ENCODE results near the gene SYT1.

DNA sequence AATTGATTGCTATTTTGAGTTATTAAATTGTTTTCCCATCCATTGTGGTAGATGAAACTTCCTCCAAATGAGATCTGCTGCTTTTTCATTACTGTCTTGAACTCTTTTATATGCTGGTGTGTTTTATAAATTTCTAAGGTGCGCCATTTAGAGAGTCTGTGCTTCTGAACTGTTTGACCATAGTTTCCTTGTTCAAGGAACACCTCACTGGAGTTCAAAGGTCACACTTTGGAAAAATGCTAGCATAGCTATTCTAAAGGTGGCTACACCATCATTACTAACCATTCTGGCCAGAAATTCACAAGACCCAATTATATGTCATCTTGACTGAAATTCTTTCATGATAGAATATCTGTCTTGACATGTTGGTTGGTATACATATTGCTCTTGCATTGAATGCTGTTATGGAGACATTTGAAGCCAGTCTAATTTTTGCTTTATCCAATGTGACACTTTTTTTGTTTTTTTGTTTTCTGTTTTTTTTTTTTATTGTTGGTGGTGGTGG is 556.7 kb downstream of the SYT1 start:
- TF ChIP-seq, protein P1, sequence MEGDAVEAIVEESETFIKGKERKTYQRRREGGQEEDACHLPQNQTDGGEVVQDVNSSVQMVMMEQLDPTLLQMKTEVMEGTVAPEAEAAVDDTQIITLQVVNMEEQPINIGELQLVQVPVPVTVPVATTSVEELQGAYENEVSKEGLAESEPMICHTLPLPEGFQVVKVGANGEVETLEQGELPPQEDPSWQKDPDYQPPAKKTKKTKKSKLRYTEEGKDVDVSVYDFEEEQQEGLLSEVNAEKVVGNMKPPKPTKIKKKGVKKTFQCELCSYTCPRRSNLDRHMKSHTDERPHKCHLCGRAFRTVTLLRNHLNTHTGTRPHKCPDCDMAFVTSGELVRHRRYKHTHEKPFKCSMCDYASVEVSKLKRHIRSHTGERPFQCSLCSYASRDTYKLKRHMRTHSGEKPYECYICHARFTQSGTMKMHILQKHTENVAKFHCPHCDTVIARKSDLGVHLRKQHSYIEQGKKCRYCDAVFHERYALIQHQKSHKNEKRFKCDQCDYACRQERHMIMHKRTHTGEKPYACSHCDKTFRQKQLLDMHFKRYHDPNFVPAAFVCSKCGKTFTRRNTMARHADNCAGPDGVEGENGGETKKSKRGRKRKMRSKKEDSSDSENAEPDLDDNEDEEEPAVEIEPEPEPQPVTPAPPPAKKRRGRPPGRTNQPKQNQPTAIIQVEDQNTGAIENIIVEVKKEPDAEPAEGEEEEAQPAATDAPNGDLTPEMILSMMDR (conservative IDR thresholded peaks at IDR 0.05; ENCODE audit: low read depth, low read length) = no peak
- TF ChIP-seq EZH2 (IDR thresholded peaks at IDR 0.05; ENCODE audit: borderline replicate concordance, low read depth, low read length, poor library complexity, severe bottlenecking) = no peak

Measured in A673 (cell line).